HG02852 (cell line): ENCODE data around the gene MAZ.
"Not testable (repeated sequence)": the region's sequence is repeated elsewhere in the genome, so short reads cannot be mapped to it uniquely, and the experiment has no call there.

Experiments
- ATAC-seq: cut with Tn5 transposase; IDR thresholded peaks from one replicate; pipeline ENCODE4 v1.9.1; 2021; ENCODE audit warnings: mild to moderate bottlenecking, moderate library complexity; ENCODE audit not compliant: unreplicated experiment

The MAZ gene

DNA sequence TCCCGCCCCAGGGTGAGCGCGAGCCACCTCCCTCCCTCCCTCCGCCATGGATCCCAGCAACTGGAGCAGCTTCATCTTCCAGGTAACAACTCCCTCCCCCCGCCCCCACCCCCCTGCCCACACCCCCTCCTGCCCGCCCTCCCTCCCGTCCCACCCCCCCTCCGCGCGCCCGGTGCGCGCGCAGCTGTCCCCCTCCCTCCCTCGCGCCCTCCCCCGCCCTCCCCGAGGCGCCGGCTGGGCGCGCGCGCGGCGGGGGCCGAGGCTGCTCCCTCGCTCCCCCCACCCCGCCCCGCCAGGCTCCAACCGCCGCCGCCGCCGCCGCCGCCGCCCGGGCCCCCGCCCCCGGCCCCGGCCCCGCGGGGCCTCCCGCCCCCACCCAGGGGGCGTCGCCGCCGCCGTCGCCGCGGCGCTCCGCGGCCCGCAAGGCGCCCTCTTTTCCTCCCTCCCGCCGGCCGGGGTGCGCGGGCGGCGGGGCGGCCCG is at the start of gene MAZ:
MAZ (plus strand) TSS at position 431 of the 481 bp plus-strand sequence. CDS start 173 bp downstream, outside the sequence.
- ATAC-seq: no peak

- ATAC-seq: no peak
Observed at GRCh38 chr16:29756654-29757053, 49.7 kb upstream of the MAZ start.

DNA sequence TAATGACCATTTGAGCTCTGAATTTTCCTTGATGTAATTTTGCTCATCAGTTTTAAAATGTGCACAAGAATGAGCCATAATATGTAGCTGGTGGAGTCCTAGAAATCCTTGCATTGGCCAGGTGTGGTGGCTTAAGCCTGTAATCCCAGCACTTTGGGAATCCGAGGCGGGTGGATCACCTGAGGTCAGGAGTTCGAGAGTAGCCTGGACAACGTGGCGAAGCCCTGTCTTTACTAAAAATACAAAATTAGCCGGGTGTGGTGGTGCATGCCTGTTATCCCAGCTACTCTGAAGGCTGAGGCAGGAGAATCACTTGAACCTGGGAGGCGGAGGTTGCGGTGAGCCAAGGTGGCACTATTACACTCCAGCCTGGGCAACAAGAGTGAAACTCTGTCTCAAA is 49.2 kb upstream of the MAZ start:
- not testable (repeated sequence) for ATAC-seq

GRCh38 chr16:29757950-29758466 is 48.3 kb upstream of the MAZ start:
- no peak for ATAC-seq

DNA sequence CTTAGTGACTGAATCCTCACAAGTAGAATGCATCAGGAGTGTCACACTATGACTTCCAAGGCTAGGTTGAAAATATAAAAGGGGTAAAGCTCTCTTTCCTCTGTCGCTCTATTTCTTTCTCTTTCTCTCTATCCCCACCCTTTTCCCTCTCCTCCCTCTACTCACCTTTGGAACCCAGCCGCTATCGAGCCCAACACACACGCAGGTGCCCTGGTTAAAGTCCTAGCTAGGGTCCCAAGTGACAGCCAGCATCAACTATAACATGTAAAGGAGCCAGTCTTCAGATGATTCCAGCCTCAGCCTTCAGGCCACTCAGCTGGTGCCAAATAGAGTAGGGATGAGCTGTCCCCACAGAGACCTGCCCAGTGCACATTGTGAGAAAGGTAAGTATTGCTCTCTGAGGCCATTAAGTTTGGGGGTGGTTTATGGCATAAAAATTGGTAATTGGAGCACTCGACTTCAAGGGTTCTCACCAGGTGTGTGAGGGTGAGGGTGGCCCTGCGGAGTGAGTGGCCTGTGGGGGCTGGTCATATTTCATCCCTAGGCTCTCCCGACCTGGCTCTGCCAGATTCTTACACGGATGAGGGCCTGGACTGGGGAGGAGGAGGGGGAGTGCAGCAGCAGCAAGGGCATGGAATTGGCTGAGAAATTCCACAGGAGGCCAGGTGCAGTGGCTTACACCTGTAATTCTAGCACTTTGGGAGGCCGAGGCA is 45.6 kb upstream of the MAZ start:
- no peak for ATAC-seq

GRCh38 chr16:29761280-29761651 is 45.1 kb upstream of the MAZ start:
- ATAC-seq: not testable (repeated sequence)

DNA sequence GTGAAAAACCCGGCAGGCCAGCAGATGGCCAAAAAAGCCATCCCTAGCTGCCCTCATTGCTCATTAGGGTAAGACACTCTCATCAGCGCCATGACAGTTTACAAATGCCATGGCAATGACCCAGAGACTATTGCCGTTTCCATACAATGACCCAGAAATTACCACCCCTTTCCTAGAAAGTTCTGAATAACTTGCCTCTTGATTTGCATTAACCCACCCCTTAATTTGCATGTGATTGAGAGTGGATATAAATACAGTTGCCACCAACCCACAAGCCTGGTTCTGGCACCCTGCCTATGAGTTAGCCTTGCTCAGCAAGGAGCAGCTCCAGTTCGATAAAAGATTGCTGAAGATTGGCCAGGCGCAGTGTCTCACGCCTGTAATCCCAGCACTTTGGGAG is 44.4 kb upstream of the MAZ start:
- no peak for ATAC-seq

DNA sequence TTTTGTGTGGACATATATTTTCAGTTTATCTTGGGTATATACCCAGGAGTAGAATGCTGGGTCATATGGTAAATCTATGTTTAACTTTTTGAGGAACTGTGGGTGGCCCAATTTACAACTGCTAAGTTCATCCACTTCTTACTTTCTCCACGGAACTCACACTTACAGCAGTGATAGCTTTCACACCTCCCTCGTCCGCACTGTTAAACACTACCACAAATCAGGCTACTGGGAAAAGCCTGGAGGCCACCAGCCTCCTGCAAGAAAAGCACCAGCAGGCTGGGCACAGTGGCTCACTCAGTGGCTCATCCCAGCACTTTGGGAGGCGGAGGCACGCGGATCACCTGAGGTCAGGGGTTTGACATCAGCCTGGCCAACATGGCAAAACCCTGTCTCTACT is 43.0 kb upstream of the MAZ start:
- no peak for ATAC-seq

DNA sequence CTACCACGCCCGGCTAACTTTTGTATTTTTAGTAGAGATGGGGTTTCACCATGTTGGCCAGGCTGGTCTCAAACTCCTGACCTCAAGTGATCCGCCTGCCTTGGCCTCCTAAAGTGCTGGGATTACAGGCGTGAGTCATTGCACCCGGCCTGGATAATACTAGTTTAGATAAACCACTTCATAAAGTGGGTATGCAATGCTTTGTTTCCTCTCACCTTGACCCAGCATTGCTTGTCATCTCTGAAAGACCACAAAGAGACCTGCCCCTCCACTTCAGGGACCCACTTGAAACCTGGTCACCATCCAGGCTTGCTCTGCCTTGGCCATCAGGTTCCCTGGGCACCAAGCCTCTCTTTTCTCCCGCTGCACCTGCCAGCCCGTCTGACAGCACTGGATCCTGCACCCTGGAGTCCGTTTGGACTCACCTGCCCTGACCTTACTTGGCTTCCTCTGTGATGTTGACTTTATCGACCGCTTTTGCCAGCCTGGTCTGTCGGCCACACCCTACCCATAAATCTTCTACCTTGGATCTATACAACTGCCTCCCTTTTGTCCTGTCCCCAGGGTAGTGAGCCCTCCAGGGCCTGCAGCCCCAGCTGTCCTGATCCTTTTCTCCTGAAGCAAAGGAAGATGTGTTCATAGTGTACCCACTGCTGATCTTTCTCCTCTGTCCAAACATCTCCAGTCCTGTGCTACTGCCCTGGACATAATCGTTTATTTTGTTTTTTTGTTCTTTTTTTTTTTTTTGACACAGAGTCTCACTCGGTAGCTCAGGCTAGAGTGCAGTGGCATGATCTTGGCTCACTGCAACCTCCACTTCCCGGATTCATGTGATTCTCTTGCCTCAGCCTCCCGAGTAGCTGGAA is 40.9 kb upstream of the MAZ start:
- no peak for ATAC-seq

GRCh38 chr16:29766571-29766970 is 39.8 kb upstream of the MAZ start:
- ATAC-seq: no peak

DNA sequence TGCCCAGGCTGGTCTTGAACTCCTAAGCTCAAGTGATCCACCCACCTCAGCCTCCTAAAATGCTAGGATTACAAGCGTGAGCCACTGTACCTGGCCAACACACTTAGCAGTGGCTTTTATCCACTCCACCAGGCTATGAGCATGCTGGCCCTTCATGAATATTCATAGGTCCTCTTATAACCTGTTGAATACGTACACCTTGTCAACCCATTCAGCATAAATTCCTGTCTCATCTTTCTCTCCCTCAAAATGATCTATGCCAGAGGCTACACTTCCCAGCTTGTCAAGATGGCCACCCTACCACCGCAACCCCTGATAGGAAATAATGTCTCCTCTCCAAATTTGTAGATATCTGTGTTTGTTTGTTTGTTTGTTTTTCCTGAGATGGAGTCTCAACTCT is 39.3 kb upstream of the MAZ start:
- no peak for ATAC-seq

GRCh38 chr16:29769507-29769906 is 36.8 kb upstream of the MAZ start:
- no peak for ATAC-seq

- no peak for ATAC-seq
Observed at GRCh38 chr16:29770250-29770929, 35.9 kb upstream of the MAZ start.

- not testable (repeated sequence) for ATAC-seq
Observed at GRCh38 chr16:29772330-29772729, 34.0 kb upstream of the MAZ start.

GRCh38 chr16:29774730-29775129 is 31.6 kb upstream of the MAZ start:
- no peak for ATAC-seq

GRCh38 chr16:29775742-29776408 is 30.5 kb upstream of the MAZ start:
- no peak for ATAC-seq

DNA sequence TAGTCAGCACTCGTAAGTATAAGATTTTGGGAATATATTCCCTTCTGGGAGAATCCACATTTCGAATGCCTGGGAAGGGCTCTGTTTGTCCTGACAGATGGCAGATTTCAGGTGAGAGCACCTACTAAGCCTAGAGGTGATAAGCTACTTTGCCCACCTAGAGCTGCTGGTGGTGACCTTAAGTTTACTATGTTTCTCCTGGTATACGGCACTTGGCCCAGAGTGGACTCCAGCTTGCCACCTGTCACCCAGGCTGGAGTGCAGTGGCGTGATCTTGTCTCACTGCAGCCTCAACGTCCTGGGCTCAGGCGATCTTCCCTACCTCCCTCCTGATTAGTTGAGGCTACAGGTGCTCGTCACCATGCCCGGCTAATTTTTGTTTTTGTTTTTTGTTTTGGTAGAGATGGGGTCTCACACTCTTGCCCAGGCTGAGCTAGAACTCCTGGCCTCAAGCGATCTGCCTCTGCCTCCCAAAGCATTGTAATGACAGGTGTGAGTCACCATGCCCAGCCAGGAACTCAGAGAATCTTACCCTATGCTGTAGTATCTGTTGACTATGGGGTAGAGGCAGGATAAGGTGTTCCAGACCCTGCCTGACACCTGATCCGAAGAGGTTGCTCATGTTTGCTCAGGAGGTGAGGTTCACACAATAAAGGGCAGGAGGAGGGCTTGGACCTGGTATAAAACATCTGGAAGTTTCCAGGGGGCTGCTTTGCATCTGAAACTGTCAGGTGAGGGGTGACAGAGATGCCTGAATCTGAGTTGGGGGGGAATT is 28.6 kb upstream of the MAZ start, which contains the start of gene ZG16:
ZG16 (plus strand) TSS at position 681 of the 775 bp plus-strand sequence. CDS start 1,011 bp downstream, outside the sequence.
- ATAC-seq: no peak

DNA sequence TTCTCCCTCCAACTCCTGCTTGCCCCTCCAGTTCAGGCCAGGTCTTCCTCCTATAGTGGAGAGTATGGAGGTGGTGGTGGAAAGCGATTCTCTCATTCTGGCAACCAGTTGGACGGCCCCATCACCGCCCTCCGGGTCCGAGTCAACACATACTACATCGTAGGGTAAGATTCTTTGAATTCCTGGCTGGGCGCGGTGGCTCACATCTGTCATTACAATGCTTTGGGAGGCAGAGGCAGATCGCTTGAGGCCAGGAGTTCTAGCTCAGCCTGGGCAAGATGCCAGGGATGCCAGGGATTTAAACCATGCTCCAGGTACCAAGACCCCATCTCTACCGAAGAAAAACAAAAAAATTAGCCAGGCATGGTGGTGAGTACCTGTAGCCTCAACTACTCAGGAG is 26.9 kb upstream of the MAZ start:
- no peak for ATAC-seq

- not testable (repeated sequence) for ATAC-seq
Observed at GRCh38 chr16:29783094-29783953, 23.0 kb upstream of the MAZ start.
